A673 (cell line): ENCODE results near the gene CYTH2.

Experiments used
- EZH2 ChIP-seq: fragments of 200-600 bp; sonication (generic); IDR thresholded peaks from 2 replicates; pipeline ENCODE4 v1.6.1; 2017; ENCODE audit warnings: borderline replicate concordance, low read depth, mild to moderate bottlenecking, mixed read lengths, antibody characterized with exemption, low read length; ENCODE audit not compliant: poor library complexity, severe bottlenecking
- TF ChIP-seq, protein P1 (sequence below): fragments of 300-800, 200-600 bp; sonication (generic); conservative IDR thresholded peaks from 2 replicates; pipeline ENCODE4 v1.5.1; 2017; ENCODE audit warnings: low read depth, mild to moderate bottlenecking, antibody characterized with exemption, low read length, moderate library complexity, mixed read lengths

GRCh38 chr19:48524221-48524620 lies 55.1 kb downstream of the CYTH2 start:
- TF ChIP-seq, protein P1, sequence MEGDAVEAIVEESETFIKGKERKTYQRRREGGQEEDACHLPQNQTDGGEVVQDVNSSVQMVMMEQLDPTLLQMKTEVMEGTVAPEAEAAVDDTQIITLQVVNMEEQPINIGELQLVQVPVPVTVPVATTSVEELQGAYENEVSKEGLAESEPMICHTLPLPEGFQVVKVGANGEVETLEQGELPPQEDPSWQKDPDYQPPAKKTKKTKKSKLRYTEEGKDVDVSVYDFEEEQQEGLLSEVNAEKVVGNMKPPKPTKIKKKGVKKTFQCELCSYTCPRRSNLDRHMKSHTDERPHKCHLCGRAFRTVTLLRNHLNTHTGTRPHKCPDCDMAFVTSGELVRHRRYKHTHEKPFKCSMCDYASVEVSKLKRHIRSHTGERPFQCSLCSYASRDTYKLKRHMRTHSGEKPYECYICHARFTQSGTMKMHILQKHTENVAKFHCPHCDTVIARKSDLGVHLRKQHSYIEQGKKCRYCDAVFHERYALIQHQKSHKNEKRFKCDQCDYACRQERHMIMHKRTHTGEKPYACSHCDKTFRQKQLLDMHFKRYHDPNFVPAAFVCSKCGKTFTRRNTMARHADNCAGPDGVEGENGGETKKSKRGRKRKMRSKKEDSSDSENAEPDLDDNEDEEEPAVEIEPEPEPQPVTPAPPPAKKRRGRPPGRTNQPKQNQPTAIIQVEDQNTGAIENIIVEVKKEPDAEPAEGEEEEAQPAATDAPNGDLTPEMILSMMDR: no peak
- no peak for TF ChIP-seq EZH2
